ENCODE data around the gene CDCA3. TPM values are rescaled to one million over a fixed set of nuclear protein-coding genes. Genes with fewer than 3 reads are reported as not detected.
A peak's percentile ranks its signal among the peaks of the same experiment; 100 is the strongest.

CDCA3 gene
- 1 to 10 TPM in 1 of 4 donors, under 1 TPM in 2, not detected in 1; 0.79 to 1.1 (median 0.92) TPM for total RNA-seq
- 1 to 10 TPM in 1 of 3 donors, under 1 TPM in 2; 0.21 to 3.3 (median 0.56) TPM for polyA plus RNA-seq
- long read RNA-seq, donor 1: 0 reads
- long read RNA-seq, donor 2, partial matches to known transcripts: 0 of 3 reads
- long read RNA-seq, donor 2, other reads (novel, unspliced or antisense): 3 of 3 reads

- H3K36me3 ChIP-seq (ENCODE audit: insufficient read depth in 1 of 2, low read depth in 1 of 2): peaks cover 0 to 19% of the 10 kb centered on the region in 2 donors
- no peaks in the 10 kb centered on the region for H3K9me3 ChIP-seq
- ATAC-seq (peak; percentile 77 to 84 (median 80)), DNase-seq (peak; percentile 93 to 96)
- H3K4me3 ChIP-seq: peak within 1 kb of the TSS; percentile 85
- peak within 1 kb of the TSS; percentile 98 for H3K27ac ChIP-seq
- 0% methylated on average over 37 of the region's 37 CpGs for WGBS, 3 donors
- intact Hi-C loops (cut with DNase I): no loop called here
- TF ChIP-seq, protein P1, sequence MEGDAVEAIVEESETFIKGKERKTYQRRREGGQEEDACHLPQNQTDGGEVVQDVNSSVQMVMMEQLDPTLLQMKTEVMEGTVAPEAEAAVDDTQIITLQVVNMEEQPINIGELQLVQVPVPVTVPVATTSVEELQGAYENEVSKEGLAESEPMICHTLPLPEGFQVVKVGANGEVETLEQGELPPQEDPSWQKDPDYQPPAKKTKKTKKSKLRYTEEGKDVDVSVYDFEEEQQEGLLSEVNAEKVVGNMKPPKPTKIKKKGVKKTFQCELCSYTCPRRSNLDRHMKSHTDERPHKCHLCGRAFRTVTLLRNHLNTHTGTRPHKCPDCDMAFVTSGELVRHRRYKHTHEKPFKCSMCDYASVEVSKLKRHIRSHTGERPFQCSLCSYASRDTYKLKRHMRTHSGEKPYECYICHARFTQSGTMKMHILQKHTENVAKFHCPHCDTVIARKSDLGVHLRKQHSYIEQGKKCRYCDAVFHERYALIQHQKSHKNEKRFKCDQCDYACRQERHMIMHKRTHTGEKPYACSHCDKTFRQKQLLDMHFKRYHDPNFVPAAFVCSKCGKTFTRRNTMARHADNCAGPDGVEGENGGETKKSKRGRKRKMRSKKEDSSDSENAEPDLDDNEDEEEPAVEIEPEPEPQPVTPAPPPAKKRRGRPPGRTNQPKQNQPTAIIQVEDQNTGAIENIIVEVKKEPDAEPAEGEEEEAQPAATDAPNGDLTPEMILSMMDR (IDR thresholded peaks at IDR 0.05): no peak
- peaks cover 14% of the 10 kb centered on the region for H3K4me1 ChIP-seq
- H3K27me3 ChIP-seq (ENCODE audit: insufficient read depth in 3 of 3, low read length in 2 of 3): no peaks in the 10 kb centered on the region
Measured at GRCh38 chr12:6851153-6851920, at the start of gene CDCA3. Gene CDCA3 (minus strand): TSS chr12:6851286. CDS start chr12:6850952, 334 bp downstream.

GRCh38 chr12:6899837-6900519 lies 48.9 kb upstream of the CDCA3 start:
- TF ChIP-seq, protein P1 (IDR thresholded peaks at IDR 0.05): no peak
- no peaks in the 10 kb centered on the region for H3K9me3 ChIP-seq
- ATAC-seq: no peak
- no peak for DNase-seq
- 47 to 62% (median 58%) methylated on average over 10 of the region's 10 CpGs for WGBS, 3 donors
- peaks cover 5% of the 10 kb centered on the region for H3K4me1 ChIP-seq
- intact Hi-C loops (cut with DNase I): loop anchor here in 1 of 2 donors (5.0 kb wide), 1 partner anchor 372 kb away; no protein-coding TSS in a partner anchor
- no peaks in the 10 kb centered on the region for H3K27me3 ChIP-seq (ENCODE audit: insufficient read depth in 3 of 3, low read length in 2 of 3)
- no peaks in the 10 kb centered on the region for H3K36me3 ChIP-seq (ENCODE audit: insufficient read depth in 1 of 2, low read depth in 1 of 2)
- H3K27ac ChIP-seq: no peak overlapping the region
- no peak overlapping the region for H3K4me3 ChIP-seq

GRCh38 chr12:6899427-6899826 lies 48.3 kb upstream of the CDCA3 start:
- intact Hi-C loops (cut with DNase I): loop anchor here in 1 of 2 donors (5.0 kb wide), 1 partner anchor 373 kb away; no protein-coding TSS in a partner anchor
- Histone ChIP-seq H3K4me3 (no peak overlapping the region), H3K4me1 (peaks cover 5% of the 10 kb centered on the region), H3K27ac (no peak overlapping the region), H3K27me3 (ENCODE audit: insufficient read depth in 3 of 3, low read length in 2 of 3) (no peaks in the 10 kb centered on the region), H3K9me3 (no peaks in the 10 kb centered on the region), H3K36me3 (ENCODE audit: insufficient read depth in 1 of 2, low read depth in 1 of 2) (no peaks in the 10 kb centered on the region)
- DNase-seq (no peak), ATAC-seq (no peak)
- WGBS, 3 donors: 69 to 79% (median 72%) methylated on average over 5 of the region's 5 CpGs
- TF ChIP-seq, protein P1 (IDR thresholded peaks at IDR 0.05): no peak

- DNase-seq (no peak), ATAC-seq (no peak)
- Histone ChIP-seq H3K4me1 (no peaks in the 10 kb centered on the region), H3K36me3 (ENCODE audit: insufficient read depth in 1 of 2, low read depth in 1 of 2) (no peaks in the 10 kb centered on the region), H3K27me3 (ENCODE audit: insufficient read depth in 3 of 3, low read length in 2 of 3) (no peaks in the 10 kb centered on the region), H3K4me3 (no peak overlapping the region), H3K27ac (no peak overlapping the region), H3K9me3 (no peaks in the 10 kb centered on the region)
- TF ChIP-seq, protein P1 (IDR thresholded peaks at IDR 0.05): no peak
- WGBS, 3 donors: 51 to 62% (median 59%) methylated on average over 6 of the region's 6 CpGs
- intact Hi-C loops (cut with DNase I): loop anchor here in 1 of 2 donors (5.0 kb wide), 1 partner anchor 375 kb away; no protein-coding TSS in a partner anchor
Measured at GRCh38 chr12:6896846-6897435, 45.9 kb upstream of the CDCA3 start.

Data from psoas muscle (tissue), 8 donors.